ENCODE results near the gene UBTF. TPM values are rescaled to one million over a fixed set of nuclear protein-coding genes. Genes with fewer than 3 reads are reported as not detected.

Gene UBTF
- total and polyA plus RNA-seq, 2 of the 8 experiments (the other 6 are each of a cell fraction or from before 2014, with no cell fraction given) = 14.7 to 106 TPM

- H4K8ac ChIP-seq (ENCODE audit: extremely low read depth, insufficient read depth, low read length) = no peak overlapping the region
- H3K56ac ChIP-seq (replicated peaks; ENCODE audit: insufficient read length, low read depth, low read length) = no peak overlapping the region
- peaks cover 0 to 3% of the 10 kb centered on the region in 2 experiments for H4K20me1 ChIP-seq (replicated peaks in 1 of 2; ENCODE audit: control insufficient read depth in 1 of 2, insufficient read depth in 2 of 2, low read length in 2 of 2)
- H3K9me3 ChIP-seq (ENCODE audit: insufficient read depth in 2 of 2, low read depth in 1 of 2, low read length in 1 of 2) = no peaks in the 10 kb centered on the region
- H3K18ac ChIP-seq (ENCODE audit: extremely low read depth, low read length) = no peak overlapping the region
- no peak overlapping the region for H2BK120ac ChIP-seq (replicated peaks; ENCODE audit: low read depth, low read length)
- no peaks in the 10 kb centered on the region; the same call in 1 of the 2 replicates for H3K23me2 ChIP-seq (ENCODE audit: low read depth, low read length)
- H2BK12ac ChIP-seq (ENCODE audit: low read depth, low read length) = no peak overlapping the region
- H2AK5ac ChIP-seq (ENCODE audit: low read depth, low read length) = no peak overlapping the region
- ChIA-PET CTCF (ENCODE audit: partially characterized antibody) (interaction anchor here (1.1 to 6.3 kb wide), 2 partner anchors 11 to 162 kb away, joined by 3 to 36 read pairs; partner anchors contain the start of genes ASB16 and GRN), POLR2A (ENCODE audit: partially characterized antibody) (interaction anchor here (5.0 to 5.8 kb wide), 2 partner anchors 9 to 16 kb away, joined by 21 to 84 read pairs; partner anchors contain the start of gene ASB16)
- no peak overlapping the region for H2BK15ac ChIP-seq (ENCODE audit: low read length)
- DNase-seq (ENCODE audit: low read depth in 1 of 2, low spot score in 2 of 2) (no peak), FAIRE-seq (no peak)
- no peak overlapping the region for H3K23ac ChIP-seq (ENCODE audit: insufficient read length)
- H3K4me3 ChIP-seq (ENCODE audit: extremely low read depth in 1 of 4, insufficient read depth in 2 of 4, low read depth in 3 of 4, low read length in 4 of 4) = no peak overlapping the region
- no peak overlapping the region for H4K5ac ChIP-seq (ENCODE audit: insufficient read length, low read depth, low read length)
- no peaks in the 10 kb centered on the region for H3K27me3 ChIP-seq (replicated peaks in 1 of 4; ENCODE audit: control insufficient read depth in 3 of 4, extremely low read depth in 1 of 4, insufficient read depth in 3 of 4, low read length in 3 of 4)
- H3K4ac ChIP-seq (replicated peaks; ENCODE audit: insufficient read length, low read depth, low read length) = no peak overlapping the region
- peaks cover 0 to 4% (median 0%) of the 10 kb centered on the region in 4 experiments; a peak in 1 of 7 replicates for H3K4me1 ChIP-seq (replicated peaks in 1 of 4; ENCODE audit: control insufficient read depth in 3 of 4, insufficient read depth in 4 of 4, low read length in 3 of 4)
- H4K91ac ChIP-seq (replicated peaks; ENCODE audit: insufficient read length, low read length) = no peak overlapping the region
- no peak overlapping the region for H3K9ac ChIP-seq (replicated peaks in 1 of 4; ENCODE audit: extremely low read depth in 1 of 4, low read depth in 3 of 4, low read length in 3 of 4)
- peaks cover 10 to 20% (median 17%) of the 10 kb centered on the region in 4 experiments for H3K36me3 ChIP-seq (ENCODE audit: control insufficient read depth in 2 of 4, insufficient read depth in 4 of 4, low read length in 3 of 4)
- no peak overlapping the region for H2AFZ ChIP-seq (ENCODE audit: low read length)
- no peak overlapping the region for H2BK5ac ChIP-seq (ENCODE audit: low read depth, low read length)
- H3K79me1 ChIP-seq (ENCODE audit: low read depth, low read length) = peaks cover 9% of the 10 kb centered on the region
- 97% methylated on average over 2 of the region's 2 CpGs; no CpG with 5 or more reads in 1 of the 2 experiments for WGBS, 2 experiments (ENCODE audit: extremely low coverage in 1 of 2, insufficient coverage in 1 of 2, insufficient read length in 1 of 2, insufficient replicate concordance in 2 of 2, low coverage in 1 of 2, low lambda C conversion rate in 2 of 2, missing lambda C conversion rate in 1 of 2)
- TF ChIP-seq USF2 (IDR thresholded peaks at IDR 0.05; ENCODE audit: low read length) = no peak
- TF ChIP-seq HDAC6 (IDR thresholded peaks at IDR 0.05; ENCODE audit: low read depth, low read length) = no peak
- no peak for TF ChIP-seq SP2 (IDR thresholded peaks at IDR 0.05; ENCODE audit: low read length)
- 0 out of 2 replicates have a peak, but pooled peaks have one; percentile 10 for TF ChIP-seq MAFK (IDR thresholded peaks at IDR 0.05; ENCODE audit: low read depth, low read length)
- TF ChIP-seq SIN3A (conservative IDR thresholded peaks at IDR 0.05 in 1 of 2, IDR thresholded peaks at IDR 0.05 in 1 of 2; ENCODE audit: low read depth in 1 of 2, low read length in 2 of 2) = no peak
- no peak for TF ChIP-seq TAF7 (optimal IDR thresholded peaks at IDR 0.05; ENCODE audit: borderline replicate concordance, low read depth, low read length)
- H3K4me2 ChIP-seq (ENCODE audit: insufficient read depth in 1 of 2, low read depth in 2 of 2, low read length in 2 of 2) = no peak overlapping the region
- no peak overlapping the region for H2BK20ac ChIP-seq (ENCODE audit: low read length)
- H3K14ac ChIP-seq (ENCODE audit: insufficient read length) = no peak overlapping the region
- no peak overlapping the region for H3K27ac ChIP-seq (ENCODE audit: low read depth, low read length)
- H3K79me2 ChIP-seq (ENCODE audit: control insufficient read depth in 1 of 2, insufficient read depth in 2 of 2, low read length in 2 of 2) = peaks cover 5 to 37% of the 10 kb centered on the region in 2 experiments; a peak in 3 of 4 replicates
These were observed 36.5 kb downstream of the UBTF start for GRCh38 chr17:44183024-44183423.
